CD4-positive, CD25-positive, alpha-beta regulatory T cell (primary cell): ENCODE results near the gene FAM89A. TPM values are rescaled to one million over a fixed set of nuclear protein-coding genes. Genes with fewer than 3 reads are reported as not detected.
"Not testable (repeated sequence)": the region's sequence is repeated elsewhere in the genome, so short reads cannot be mapped to it uniquely, and the experiment has no call there.

ENCODE experiments used
- ATAC-seq, 2 donors: fragments of 150-1000 bp; cut with Tn5 transposase; one replicate each; pipeline ENCODE4 v1.10.0; 2021; ENCODE audit warnings: low read depth in 2 of 2, moderate number of reproducible peaks in 2 of 2, moderate library complexity in 1 of 2
- DNase-seq, 3 donors: peaks; one replicate each; pipeline versions ENCODE4 v3.0.0 to v3.0.0-alpha.2; 2012 to 2022; ENCODE audit warnings: mixed read lengths in 1 of 3
- H3K27ac ChIP-seq: one replicate; pipeline ENCODE4 v1.7.0; 2013; ENCODE audit warnings: mild to moderate bottlenecking, low read length; ENCODE audit not compliant: insufficient read depth, poor library complexity, severe bottlenecking
- H3K27me3 ChIP-seq: one replicate; pipeline ENCODE4 v1.7.0; 2013; ENCODE audit warnings: low read length; ENCODE audit not compliant: control insufficient read depth, insufficient read depth
- H3K36me3 ChIP-seq: one replicate; pipeline ENCODE4 v1.7.0; 2013; ENCODE audit warnings: mild to moderate bottlenecking, low read length, moderate library complexity; ENCODE audit not compliant: control insufficient read depth, insufficient read depth
- H3K4me1 ChIP-seq: 2 replicates; pipeline ENCODE4 v1.7.0; 2013; ENCODE audit warnings: mild to moderate bottlenecking, low read length; ENCODE audit not compliant: insufficient read depth, control insufficient read depth, poor library complexity, severe bottlenecking
- H3K4me3 ChIP-seq: one replicate; pipeline ENCODE4 v1.7.0; 2013; ENCODE audit warnings: low read depth, mild to moderate bottlenecking, low read length, moderate library complexity
- H3K9me3 ChIP-seq, 2 experiments: 1 replicate in 1 of 2; 2 replicates in 1 of 2; pipeline ENCODE4 v1.7.0; 2013; ENCODE audit warnings: low read length in 2 of 2, mild to moderate bottlenecking in 1 of 2, moderate library complexity in 1 of 2; ENCODE audit not compliant: control insufficient read depth in 2 of 2
- H3K27ac Mint-ChIP-seq, 3 donors: one replicate each; pipeline ENCODE4 v1.8.0; 2020 to 2022; ENCODE audit warnings: mild to moderate bottlenecking in 3 of 3, mixed read lengths in 3 of 3, moderate library complexity in 2 of 3
- H3K27me3 Mint-ChIP-seq: one replicate; pipeline ENCODE4 v1.8.0; 2022; ENCODE audit warnings: mild to moderate bottlenecking, mixed read lengths
- H3K36me3 Mint-ChIP-seq: one replicate; pipeline ENCODE4 v1.8.0; 2020; ENCODE audit warnings: mixed read lengths
- H3K4me1 Mint-ChIP-seq, 4 donors: one replicate each; pipeline ENCODE4 v1.8.0; 2020 to 2022; ENCODE audit warnings: mixed read lengths in 4 of 4, mild to moderate bottlenecking in 1 of 4
- H3K4me3 Mint-ChIP-seq, 4 donors: one replicate each; pipeline ENCODE4 v1.8.0; 2020 to 2022; ENCODE audit warnings: mild to moderate bottlenecking in 4 of 4, mixed read lengths in 4 of 4, moderate library complexity in 3 of 4
- H3K9me3 Mint-ChIP-seq, 7 donors: one replicate each; pipeline ENCODE4 v1.8.0; 2020 to 2022; ENCODE audit warnings: mixed read lengths in 7 of 7, mild to moderate bottlenecking in 3 of 7, moderate library complexity in 2 of 7
- polyA plus RNA-seq, 4 donors: library from polyadenylated mRNA; unstranded; fragments of 300-500 nt; fragmentation: Illumina TruSeq; gene quantifications; one replicate each; pipeline ENCODE4 v1.2.3, GENCODE V29; 2021
- total RNA-seq: library from RNA; stranded (reverse); gene quantifications from one replicate; pipeline ENCODE4 v1.2.3, GENCODE V29; 2022

The FAM89A gene
- total and polyA plus RNA-seq, 5 donors from 2014 or later = 1.1 to 7.9 (median 5.1) TPM

DNA sequence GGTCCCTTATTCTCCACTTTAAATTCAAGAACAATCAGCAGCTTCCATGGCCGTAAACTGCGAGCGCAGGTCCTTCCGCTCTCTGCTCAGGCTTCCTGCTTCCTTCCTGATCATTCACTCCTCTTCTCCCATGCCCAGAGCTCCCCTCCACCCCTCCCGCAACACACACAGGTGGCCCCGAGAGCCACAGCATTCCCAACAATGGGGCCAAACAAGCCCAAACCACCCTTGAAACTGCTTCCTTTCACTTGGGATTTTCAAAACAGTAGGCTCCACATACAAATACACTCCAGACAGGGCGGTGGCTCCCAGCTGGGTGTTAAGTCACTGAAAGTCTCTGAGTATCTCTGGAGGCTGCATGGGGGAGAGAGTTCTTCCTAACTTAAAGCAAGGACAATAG, 11.4 kb downstream of the FAM89A start:
- H3K4me3 Mint-ChIP-seq = peak overlapping the region in 1 of 4 donors; percentile 3
- Histone ChIP-seq H3K9me3 (no peaks in the 10 kb centered on the region), H3K36me3 (no peaks in the 10 kb centered on the region), H3K4me1 (no peaks in the 10 kb centered on the region), H3K27ac (no peak overlapping the region), H3K27me3 (no peaks in the 10 kb centered on the region), H3K4me3 (no peak overlapping the region)
- DNase-seq (no peak), ATAC-seq (no peak)
- peaks cover 0 to 9% (median 3%) of the 10 kb centered on the region in 4 donors for H3K4me1 Mint-ChIP-seq
- H3K27ac Mint-ChIP-seq = peak overlapping the region in 2 of 3 donors; percentile 51 to 52
- H3K9me3 Mint-ChIP-seq = no peaks in the 10 kb centered on the region
- H3K36me3 Mint-ChIP-seq = peaks cover 14% of the 10 kb centered on the region
- no peaks in the 10 kb centered on the region for H3K27me3 Mint-ChIP-seq

DNA sequence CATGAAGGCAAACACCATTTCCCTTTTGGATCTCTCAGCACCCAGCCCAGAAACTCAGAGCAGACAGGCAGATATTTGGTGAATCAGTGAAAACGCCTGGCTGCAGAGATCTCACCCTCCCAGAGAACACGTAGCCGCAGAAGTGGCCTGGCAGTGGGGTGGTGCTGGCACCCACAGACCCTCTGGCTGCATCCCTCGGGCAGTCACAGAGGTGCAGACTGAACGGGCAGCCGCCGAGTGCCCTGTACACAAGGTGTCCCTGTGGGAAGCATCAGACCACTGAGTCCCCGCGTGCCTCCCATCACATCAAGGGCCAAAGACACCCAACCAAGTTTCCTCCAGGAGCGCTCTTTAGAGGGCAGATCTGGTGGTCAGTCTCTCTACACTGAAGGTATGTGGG, 12.1 kb downstream of the FAM89A start:
- H3K9me3 ChIP-seq = no peaks in the 10 kb centered on the region
- no peaks in the 10 kb centered on the region for H3K27me3 ChIP-seq
- ATAC-seq (no peak), DNase-seq (no peak)
- Mint-ChIP-seq H3K27ac (no peak overlapping the region), H3K36me3 (peaks cover 14% of the 10 kb centered on the region), H3K9me3 (no peaks in the 10 kb centered on the region), H3K4me3 (no peak overlapping the region), H3K4me1 (peaks cover 0 to 10% (median 3%) of the 10 kb centered on the region in 4 donors), H3K27me3 (no peaks in the 10 kb centered on the region)
- H3K4me1 ChIP-seq = no peaks in the 10 kb centered on the region
- H3K36me3 ChIP-seq = no peaks in the 10 kb centered on the region
- H3K4me3 ChIP-seq = no peak overlapping the region
- no peak overlapping the region for H3K27ac ChIP-seq

DNA sequence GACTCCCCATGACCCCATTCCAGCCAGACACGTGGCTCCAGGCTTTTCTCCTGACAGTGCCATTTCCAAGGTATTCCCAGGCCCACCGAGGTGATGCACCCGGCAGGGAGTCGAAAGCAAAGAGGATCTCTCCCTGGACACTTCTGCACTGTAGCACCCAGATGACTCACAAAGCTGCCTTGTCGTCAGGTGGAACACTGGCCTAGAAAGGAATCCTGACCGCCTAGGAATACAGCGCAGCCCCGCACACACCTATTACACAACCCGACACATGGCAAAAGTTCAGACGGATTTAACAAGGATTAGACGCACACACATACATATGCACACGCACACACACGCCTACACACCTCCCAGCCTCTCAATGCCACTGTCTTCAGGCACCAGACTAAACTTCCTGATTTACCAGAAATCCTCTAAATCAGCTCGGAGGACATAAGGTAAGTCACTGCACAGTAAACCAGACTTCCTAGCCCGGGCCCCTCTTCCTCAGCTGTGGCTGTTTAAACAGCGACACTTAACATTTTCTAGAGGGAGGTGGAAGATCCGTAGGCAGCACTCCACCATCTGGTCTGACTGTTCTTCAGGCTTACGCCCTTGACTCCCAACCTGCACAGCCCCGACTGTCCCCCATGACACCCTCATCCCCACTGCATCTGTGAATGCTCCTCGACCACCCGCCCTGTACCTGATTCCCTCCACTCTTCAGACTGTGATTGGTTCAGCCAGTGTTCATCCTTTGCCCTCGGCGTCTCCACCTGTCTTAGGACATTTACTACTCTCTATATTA, 12.7 kb downstream of the FAM89A start:
- Mint-ChIP-seq H3K27ac (no peak overlapping the region), H3K27me3 (no peaks in the 10 kb centered on the region), H3K4me1 (peaks cover 0 to 11% (median 3%) of the 10 kb centered on the region in 4 donors), H3K4me3 (no peak overlapping the region), H3K36me3 (peaks cover 14% of the 10 kb centered on the region), H3K9me3 (no peaks in the 10 kb centered on the region)
- ATAC-seq (no peak), DNase-seq (no peak)
- no peaks in the 10 kb centered on the region for H3K27me3 ChIP-seq
- no peak overlapping the region for H3K4me3 ChIP-seq
- H3K36me3 ChIP-seq = no peaks in the 10 kb centered on the region
- H3K9me3 ChIP-seq = no peaks in the 10 kb centered on the region
- H3K27ac ChIP-seq = no peak overlapping the region
- H3K4me1 ChIP-seq = no peaks in the 10 kb centered on the region

DNA sequence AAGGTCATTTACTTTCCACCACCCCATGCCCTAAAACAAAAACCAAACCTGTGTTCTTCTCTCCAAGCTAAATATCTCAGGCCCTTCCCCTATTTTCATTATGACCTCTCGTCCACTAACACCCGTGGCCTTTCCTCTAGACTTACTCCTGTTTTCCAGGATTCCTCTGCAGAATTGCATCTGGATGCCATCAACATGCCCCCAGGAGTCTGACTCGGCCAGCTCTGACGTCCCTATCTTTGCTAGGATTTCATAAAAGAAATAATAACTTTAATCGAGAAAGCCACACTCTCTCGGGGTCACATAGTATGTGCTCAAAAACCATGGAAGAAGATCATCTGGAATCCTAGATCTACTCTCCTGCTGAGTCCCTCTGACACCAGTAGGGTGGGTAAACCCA, 13.5 kb downstream of the FAM89A start:
- Histone ChIP-seq H3K27ac (no peak overlapping the region), H3K4me1 (no peaks in the 10 kb centered on the region), H3K27me3 (no peaks in the 10 kb centered on the region), H3K36me3 (no peaks in the 10 kb centered on the region), H3K4me3 (no peak overlapping the region), H3K9me3 (no peaks in the 10 kb centered on the region)
- Mint-ChIP-seq H3K9me3 (no peaks in the 10 kb centered on the region), H3K4me1 (peaks cover 0 to 12% (median 3%) of the 10 kb centered on the region in 4 donors), H3K36me3 (peaks cover 14% of the 10 kb centered on the region), H3K27ac (no peak overlapping the region), H3K4me3 (no peak overlapping the region), H3K27me3 (no peaks in the 10 kb centered on the region)
- no peak for ATAC-seq
- no peak for DNase-seq

DNA sequence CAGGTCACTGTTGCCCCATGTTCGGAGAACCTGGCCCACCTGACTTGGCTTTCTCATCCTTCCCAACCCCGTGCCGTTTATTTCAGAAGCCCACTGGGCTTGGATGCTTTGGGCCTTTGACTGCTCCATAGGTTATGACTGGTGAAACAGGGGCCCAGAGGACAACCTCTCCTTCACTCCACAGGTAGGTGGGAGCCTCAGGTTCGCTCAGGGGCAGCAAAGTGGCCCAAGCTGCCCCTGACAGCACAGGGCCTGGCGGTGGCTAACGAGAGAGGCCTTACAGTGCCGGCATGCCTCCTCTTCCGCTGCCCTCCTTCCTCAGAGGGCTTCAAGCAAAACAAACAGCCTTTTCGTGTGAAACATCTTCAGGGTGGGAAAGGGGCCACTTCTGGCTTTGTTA, 16.9 kb downstream of the FAM89A start:
- no peaks in the 10 kb centered on the region for H3K9me3 ChIP-seq
- Mint-ChIP-seq H3K4me1 (peaks cover 0 to 12% (median 4%) of the 10 kb centered on the region in 4 donors), H3K27me3 (no peaks in the 10 kb centered on the region), H3K36me3 (peaks cover 10% of the 10 kb centered on the region), H3K9me3 (no peaks in the 10 kb centered on the region), H3K4me3 (no peak overlapping the region), H3K27ac (peak overlapping the region in 1 of 3 donors; percentile 31)
- no peak for ATAC-seq
- no peaks in the 10 kb centered on the region for H3K27me3 ChIP-seq
- no peaks in the 10 kb centered on the region for H3K36me3 ChIP-seq
- peaks cover 4% of the 10 kb centered on the region for H3K4me1 ChIP-seq
- DNase-seq = no peak
- H3K27ac ChIP-seq = no peak overlapping the region
- H3K4me3 ChIP-seq = no peak overlapping the region

DNA sequence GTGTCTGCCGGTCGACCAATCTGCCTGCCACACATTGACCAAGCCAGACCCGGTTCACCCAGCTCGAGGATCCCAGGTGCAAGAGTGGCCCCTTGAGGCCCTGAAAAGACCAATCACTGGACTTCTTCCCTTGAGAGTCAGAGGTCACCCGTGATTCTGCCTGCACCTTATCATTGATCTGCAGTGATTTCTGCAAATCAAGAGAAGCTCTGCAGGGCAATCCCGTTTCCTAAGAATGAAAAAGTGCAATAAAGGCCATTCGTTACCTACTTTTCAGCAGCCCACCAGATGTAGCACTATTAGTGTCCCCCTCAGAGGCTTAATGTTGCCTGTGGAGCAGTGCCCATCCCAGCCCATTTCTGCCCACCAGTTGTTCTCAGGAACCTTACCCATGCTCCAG, 17.5 kb downstream of the FAM89A start:
- H3K4me1 ChIP-seq, H3K27ac ChIP-seq, ATAC-seq, DNase-seq, H3K36me3 ChIP-seq, H3K9me3 ChIP-seq, H3K27ac Mint-ChIP-seq, H3K4me3 Mint-ChIP-seq, H3K27me3 ChIP-seq, H3K4me1 Mint-ChIP-seq, H3K27me3 Mint-ChIP-seq, H3K9me3 Mint-ChIP-seq, H3K4me3 ChIP-seq: not testable (repeated sequence)
- peaks cover 13% of the 10 kb centered on the region for H3K36me3 Mint-ChIP-seq

DNA sequence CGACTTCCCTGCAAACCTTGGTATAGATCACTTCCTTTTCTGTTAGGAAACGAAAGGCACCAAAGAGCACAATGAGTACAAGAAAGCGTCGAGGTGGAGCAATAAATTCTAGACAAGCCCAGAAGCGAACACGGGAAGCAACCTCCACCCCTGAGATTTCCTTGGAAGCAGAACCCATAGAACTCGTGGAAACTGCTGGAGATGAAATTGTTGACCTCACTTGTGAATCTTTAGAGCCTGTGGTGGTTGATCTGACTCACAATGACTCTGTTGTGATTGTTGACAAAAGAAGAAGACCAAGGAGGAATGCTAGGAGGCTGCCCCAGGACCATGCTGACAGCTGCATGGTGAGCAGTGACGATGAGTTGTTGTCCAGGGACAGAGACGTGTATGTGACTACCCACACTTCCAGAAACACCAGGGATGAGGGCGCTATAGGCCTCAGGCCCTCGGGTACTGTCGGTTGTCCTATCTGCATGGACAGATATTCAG, 18.5 kb downstream of the FAM89A start:
- Mint-ChIP-seq H3K27ac (no peak overlapping the region), H3K4me3 (no peak overlapping the region), H3K4me1 (peaks cover 0 to 10% (median 3%) of the 10 kb centered on the region in 4 donors), H3K9me3 (no peaks in the 10 kb centered on the region), H3K36me3 (peaks cover 13% of the 10 kb centered on the region), H3K27me3 (no peaks in the 10 kb centered on the region)
- no peaks in the 10 kb centered on the region for H3K9me3 ChIP-seq
- H3K27me3 ChIP-seq = no peaks in the 10 kb centered on the region
- peaks cover 4% of the 10 kb centered on the region for H3K4me1 ChIP-seq
- no peaks in the 10 kb centered on the region for H3K36me3 ChIP-seq
- no peak for DNase-seq
- ATAC-seq = no peak
- H3K27ac ChIP-seq = no peak overlapping the region
- H3K4me3 ChIP-seq = no peak overlapping the region

DNA sequence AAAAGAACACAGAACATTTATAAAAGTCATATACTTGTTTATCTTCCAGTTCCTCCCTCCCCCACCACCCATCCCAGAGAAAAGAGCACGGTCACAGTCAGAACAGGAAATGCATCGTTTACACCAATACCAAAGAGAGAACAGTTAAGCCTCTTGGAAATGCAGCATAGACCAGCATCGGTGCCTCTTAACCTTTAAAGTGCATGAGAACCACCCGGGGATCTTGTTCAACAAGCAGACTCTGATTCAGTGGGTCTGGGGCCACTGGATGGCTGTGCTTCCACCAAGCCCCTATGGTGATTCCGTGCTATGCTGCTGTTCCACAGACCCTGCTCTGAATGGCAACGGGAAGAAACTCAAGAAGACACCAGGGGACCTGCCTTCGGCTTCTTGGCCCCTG, 19.2 kb downstream of the FAM89A start:
- Histone ChIP-seq H3K27ac (no peak overlapping the region), H3K4me3 (no peak overlapping the region), H3K4me1 (peaks cover 4% of the 10 kb centered on the region), H3K9me3 (no peaks in the 10 kb centered on the region), H3K27me3 (no peaks in the 10 kb centered on the region), H3K36me3 (no peaks in the 10 kb centered on the region)
- Mint-ChIP-seq H3K4me3 (peak overlapping the region in 1 of 4 donors; percentile 4), H3K27me3 (no peaks in the 10 kb centered on the region), H3K36me3 (peaks cover 7% of the 10 kb centered on the region), H3K4me1 (peaks cover 0 to 10% (median 3%) of the 10 kb centered on the region in 4 donors), H3K9me3 (no peaks in the 10 kb centered on the region), H3K27ac (peak overlapping the region in 2 of 3 donors; percentile 56 to 57)
- DNase-seq = peak in 1 of 3 donors; percentile 7
- no peak for ATAC-seq
